Lower lobe of right lung (tissue), 2 donors: Measurements from ENCODE around the gene RPL4. TPM values are rescaled to one million over a fixed set of nuclear protein-coding genes. Genes with fewer than 3 reads are reported as not detected.
"Not testable (repeated sequence)": the region's sequence is repeated elsewhere in the genome, so short reads cannot be mapped to it uniquely, and the experiment has no call there.

Experiments used
- ATAC-seq, 2 donors: fragments of 200-7000 bp; cut with Tn5 transposase; one replicate each; pipeline ENCODE4 v1.9.1; 2020 to 2022; ENCODE audit warnings: mild to moderate bottlenecking in 2 of 2, moderate library complexity in 2 of 2
- DNase-seq: peaks from one replicate; pipeline ENCODE4 v3.0.0-alpha.2; 2020
- H3K27ac ChIP-seq: fragments of 200-600 bp; one replicate; pipeline ENCODE4 v1.8.0; 2022
- H3K27me3 ChIP-seq: fragments of 200-600 bp; one replicate; pipeline ENCODE4 v1.8.0; 2022; ENCODE audit warnings: low read depth
- H3K36me3 ChIP-seq: fragments of 200-600 bp; one replicate; pipeline ENCODE4 v1.8.0; 2022; ENCODE audit warnings: mild to moderate bottlenecking
- H3K4me1 ChIP-seq: fragments of 200-600 bp; one replicate; pipeline ENCODE4 v1.8.0; 2022
- H3K4me3 ChIP-seq: fragments of 200-600 bp; one replicate; pipeline ENCODE4 v1.8.0; 2022; ENCODE audit warnings: mild to moderate bottlenecking
- H3K9me3 ChIP-seq: fragments of 200-600 bp; one replicate; pipeline ENCODE4 v1.8.0; 2022
- intact Hi-C: fragments of 100-400 bp; cut with DNase I; formaldehyde crosslinking; loops from one replicate; pipeline ENCODE4 v1.11.0; 2022
- total RNA-seq: library from RNA; stranded (reverse); fragmentation: NEBNext Ultra II Directional; extraction: Animal tissue kit (Norgen Biotek cat#: 25700); gene quantifications from one replicate; pipeline ENCODE4 v1.2.1, GENCODE V29; 2021
- TF ChIP-seq, protein P1 (sequence below): fragments of 200-600 bp; IDR thresholded peaks from one replicate; pipeline ENCODE4 v1.8.0; 2022; ENCODE audit warnings: antibody characterized with exemption, mild to moderate bottlenecking
- donor health status: DM: no; HTN: yes; CAD: no; lungs with severe emphysema.

Gene RPL4
- total RNA-seq, 1 donor from 2014 or later, result 1,655 TPM

DNA sequence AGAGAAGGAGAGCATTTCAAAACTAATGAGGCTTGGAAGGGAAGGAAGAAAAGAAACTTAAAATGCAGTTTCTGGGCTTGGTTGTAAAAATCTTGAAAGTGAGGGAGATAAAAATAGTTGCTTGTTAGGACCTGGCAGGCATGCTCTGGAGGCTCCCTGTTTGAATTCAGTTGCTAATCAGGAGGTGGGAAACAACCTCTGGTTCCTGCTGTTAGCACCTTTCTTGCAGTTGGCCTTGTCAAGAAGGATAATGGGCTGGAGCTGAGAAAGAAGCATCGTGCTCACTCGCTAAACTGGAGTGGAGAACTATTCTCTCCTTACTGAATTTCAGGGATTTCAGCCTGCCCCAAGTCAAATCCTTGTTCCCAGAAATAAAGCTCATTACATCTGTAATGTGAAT, 30.5 kb downstream of the RPL4 start:
- Histone ChIP-seq H3K27me3 (no peaks in the 10 kb centered on the region), H3K9me3 (no peaks in the 10 kb centered on the region), H3K27ac (no peak overlapping the region), H3K36me3 (peaks cover 5% of the 10 kb centered on the region), H3K4me3 (no peak overlapping the region), H3K4me1 (no peaks in the 10 kb centered on the region)
- TF ChIP-seq, protein P1, sequence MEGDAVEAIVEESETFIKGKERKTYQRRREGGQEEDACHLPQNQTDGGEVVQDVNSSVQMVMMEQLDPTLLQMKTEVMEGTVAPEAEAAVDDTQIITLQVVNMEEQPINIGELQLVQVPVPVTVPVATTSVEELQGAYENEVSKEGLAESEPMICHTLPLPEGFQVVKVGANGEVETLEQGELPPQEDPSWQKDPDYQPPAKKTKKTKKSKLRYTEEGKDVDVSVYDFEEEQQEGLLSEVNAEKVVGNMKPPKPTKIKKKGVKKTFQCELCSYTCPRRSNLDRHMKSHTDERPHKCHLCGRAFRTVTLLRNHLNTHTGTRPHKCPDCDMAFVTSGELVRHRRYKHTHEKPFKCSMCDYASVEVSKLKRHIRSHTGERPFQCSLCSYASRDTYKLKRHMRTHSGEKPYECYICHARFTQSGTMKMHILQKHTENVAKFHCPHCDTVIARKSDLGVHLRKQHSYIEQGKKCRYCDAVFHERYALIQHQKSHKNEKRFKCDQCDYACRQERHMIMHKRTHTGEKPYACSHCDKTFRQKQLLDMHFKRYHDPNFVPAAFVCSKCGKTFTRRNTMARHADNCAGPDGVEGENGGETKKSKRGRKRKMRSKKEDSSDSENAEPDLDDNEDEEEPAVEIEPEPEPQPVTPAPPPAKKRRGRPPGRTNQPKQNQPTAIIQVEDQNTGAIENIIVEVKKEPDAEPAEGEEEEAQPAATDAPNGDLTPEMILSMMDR, result no peak
- ATAC-seq (no peak), DNase-seq (no peak)
- intact Hi-C loops, result no loop called here

DNA sequence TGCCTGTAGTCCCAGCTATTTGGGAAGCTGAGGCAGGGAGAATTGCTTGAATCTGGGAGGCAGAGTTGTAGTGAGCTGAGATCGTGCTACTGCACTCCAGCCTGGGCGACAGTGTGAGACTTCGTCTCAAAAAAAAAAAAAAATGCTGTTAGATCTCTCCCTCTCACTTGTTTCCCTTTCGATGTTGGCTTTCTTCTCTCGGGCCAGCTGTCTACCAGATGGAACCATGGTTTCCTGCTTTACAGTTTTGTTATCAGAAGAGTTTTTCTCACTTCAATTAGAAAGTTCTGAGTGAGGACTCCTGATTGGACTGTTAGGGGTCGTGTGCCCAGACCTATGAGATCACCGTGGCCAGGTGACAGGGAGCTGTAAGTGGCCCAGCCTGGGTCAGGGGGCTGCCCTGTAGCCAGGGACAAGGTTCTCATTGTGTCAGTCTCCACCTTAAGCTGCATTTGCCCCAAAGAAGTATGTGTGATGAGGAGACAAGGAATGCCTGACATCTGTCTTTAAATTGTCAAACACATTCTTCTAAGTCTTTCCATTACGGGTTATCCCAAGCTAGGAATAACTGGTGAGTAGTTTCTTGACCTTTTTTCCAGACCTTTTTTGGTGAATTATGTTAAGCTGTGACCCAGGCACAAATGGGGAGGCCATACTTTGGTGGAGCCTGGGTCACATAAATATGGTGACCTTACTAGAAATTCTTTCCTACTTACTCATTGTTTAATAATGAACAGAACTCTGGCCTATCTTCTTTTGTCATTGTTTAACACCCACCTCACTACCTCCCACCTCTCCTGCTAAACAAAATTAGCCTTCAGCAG, 32.3 kb downstream of the RPL4 start:
- Histone ChIP-seq H3K36me3 (peaks cover 5% of the 10 kb centered on the region), H3K27me3 (no peaks in the 10 kb centered on the region), H3K4me3 (no peak overlapping the region), H3K4me1 (no peaks in the 10 kb centered on the region), H3K27ac (no peak overlapping the region), H3K9me3 (no peaks in the 10 kb centered on the region)
- DNase-seq (no peak), ATAC-seq (peak; percentile 16 to 35)
- intact Hi-C loops, result no loop called here
- TF ChIP-seq, protein P1, result no peak

- DNase-seq, H3K4me1 ChIP-seq, intact Hi-C loops, H3K36me3 ChIP-seq, H3K27me3 ChIP-seq, H3K9me3 ChIP-seq, H3K4me3 ChIP-seq, H3K27ac ChIP-seq, ATAC-seq: not testable (repeated sequence)
These were observed 33.8 kb downstream of the RPL4 start for GRCh38 chr15:66470825-66471224.

GRCh38 chr15:66467162-66468040, 37.3 kb downstream of the RPL4 start:
- H3K4me3 ChIP-seq, H3K9me3 ChIP-seq, DNase-seq, H3K27me3 ChIP-seq, intact Hi-C loops, H3K27ac ChIP-seq, ATAC-seq, H3K36me3 ChIP-seq, H3K4me1 ChIP-seq: not testable (repeated sequence)

- H3K4me3 ChIP-seq, intact Hi-C loops, H3K4me1 ChIP-seq, H3K27me3 ChIP-seq, H3K27ac ChIP-seq, H3K9me3 ChIP-seq, H3K36me3 ChIP-seq, DNase-seq, ATAC-seq: not testable (repeated sequence)
These were observed 39.4 kb downstream of the RPL4 start for GRCh38 chr15:66465294-66465693.

DNA sequence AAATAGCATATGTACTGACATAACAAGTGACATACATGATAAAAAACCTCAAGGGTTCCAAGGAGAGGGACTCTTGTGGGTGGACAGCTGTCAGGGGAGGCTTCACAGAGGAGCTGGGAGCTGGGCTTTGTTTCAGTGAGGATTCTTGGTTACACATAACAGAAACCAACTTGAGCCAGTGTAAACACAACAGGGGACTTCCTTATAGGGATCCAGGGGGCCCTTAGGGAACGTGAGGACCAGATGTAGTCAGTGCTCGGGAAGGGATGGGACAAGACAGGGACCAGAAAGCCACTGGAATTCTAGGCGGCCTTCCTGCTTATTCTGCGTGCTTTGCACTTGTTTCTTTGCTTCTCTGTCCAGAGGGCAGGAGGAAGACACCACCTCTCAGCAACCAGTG, 42.0 kb downstream of the RPL4 start:
- DNase-seq (no peak), ATAC-seq (no peak)

More for the DNA sequence above, 42.0 kb downstream of the RPL4 start:
- H3K36me3 ChIP-seq, result no peaks in the 10 kb centered on the region
- H3K4me3 ChIP-seq, result no peak overlapping the region
- TF ChIP-seq, protein P1, result no peak
- H3K9me3 ChIP-seq, result no peaks in the 10 kb centered on the region
- H3K4me1 ChIP-seq, result peaks cover 9% of the 10 kb centered on the region
- H3K27me3 ChIP-seq, result no peaks in the 10 kb centered on the region
- intact Hi-C loops, result no loop called here
- no peak overlapping the region for H3K27ac ChIP-seq
